Limb (tissue), 2 donors: ENCODE measurements around the gene ZW10.

Experiments
- DNase-seq, 2 donors: peaks; one replicate each; pipeline ENCODE4 v3.0.0-alpha.2; 2016; ENCODE audit errors: extremely low spot score in 2 of 2

Gene ZW10

GRCh38 chr11:113698515-113698914 is 75.0 kb downstream of the ZW10 start:
- DNase-seq: no peak

GRCh38 chr11:113697756-113698407 is 75.6 kb downstream of the ZW10 start:
- DNase-seq: no peak

- no peak for DNase-seq
These were observed 76.4 kb downstream of the ZW10 start for GRCh38 chr11:113697111-113697510.

GRCh38 chr11:113695207-113695606 is 78.3 kb downstream of the ZW10 start:
- DNase-seq: no peak

- no peak for DNase-seq
These were observed 79.1 kb downstream of the ZW10 start for GRCh38 chr11:113694390-113694789.

- no peak for DNase-seq
These were observed 80.5 kb downstream of the ZW10 start for GRCh38 chr11:113693030-113693429.

- DNase-seq: no peak
These were observed 82.6 kb downstream of the ZW10 start for GRCh38 chr11:113690619-113691569.

- no peak for DNase-seq
These were observed 83.5 kb downstream of the ZW10 start for GRCh38 chr11:113689768-113690618.

GRCh38 chr11:113685654-113686359 is 87.7 kb downstream of the ZW10 start:
- no peak for DNase-seq

- DNase-seq: no peak
These were observed 89.0 kb downstream of the ZW10 start for GRCh38 chr11:113684496-113684895.

GRCh38 chr11:113683481-113684046 is 89.9 kb downstream of the ZW10 start:
- no peak for DNase-seq
